Esophagus muscularis mucosa (tissue), 4 donors: ENCODE results near the gene C1orf159. TPM values are rescaled to one million over a fixed set of nuclear protein-coding genes. Genes with fewer than 3 reads are reported as not detected.

Experiments
- DNase-seq: peaks from one replicate; pipeline ENCODE4 v3.0.0-alpha.2; 2017; ENCODE audit errors: extremely low spot score
- H3K27ac ChIP-seq, 4 donors: fragments of 200-600 bp; sonication (generic); replicated peaks in 1 of 4; 1 replicate in 3 of 4; 2 replicates in 1 of 4; pipeline ENCODE4 v1.5.1; 2016 to 2019; ENCODE audit warnings: mild to moderate bottlenecking in 1 of 4
- H3K27me3 ChIP-seq, 4 donors: fragments of 200-600 bp; sonication (generic); one replicate each; pipeline versions ENCODE4 v1.5.1 to v1.6.0; 2016 to 2019
- H3K36me3 ChIP-seq, 4 donors: fragments of 200-600 bp; sonication (generic); one replicate each; pipeline ENCODE4 v1.5.1; 2016 to 2019
- H3K4me1 ChIP-seq, 4 donors: fragments of 200-600 bp; sonication (generic); one replicate each; pipeline ENCODE4 v1.5.1; 2016 to 2019
- H3K4me3 ChIP-seq, 4 donors: fragments of 200-600 bp; sonication (generic); 1 replicate in 2 of 4; 2 replicates in 2 of 4; pipeline ENCODE4 v1.5.1; 2016 to 2019; ENCODE audit warnings: mild to moderate bottlenecking in 4 of 4, moderate library complexity in 1 of 4
- H3K9me3 ChIP-seq, 4 donors: fragments of 200-600 bp; sonication (generic); 1 replicate in 3 of 4; 2 replicates in 1 of 4; pipeline ENCODE4 v1.5.1; 2016 to 2019
- EP300 ChIP-seq: sonication (generic); formaldehyde crosslinking; IDR thresholded peaks from one replicate; pipeline ENCODE4 v1.6.1; 2017; ENCODE audit warnings: antibody characterized with exemption
- POLR2A ChIP-seq: fragments of 450-650 bp; IDR thresholded peaks from one replicate; pipeline ENCODE4 v1.6.1; 2017; ENCODE audit warnings: antibody characterized with exemption, moderate library complexity, mild to moderate bottlenecking, low read depth
- POLR2AphosphoS5 ChIP-seq, 2 donors: sonication (generic); formaldehyde crosslinking; IDR thresholded peaks; one replicate each; pipeline ENCODE4 v1.6.1; 2017; ENCODE audit warnings: antibody characterized with exemption in 2 of 2
- WGBS: methylation state at CpG from one replicate; pipeline ENCODE4 v1.1.5; 2018; 5-methylcytosine and 5-hydroxymethylcytosine counted together
- intact Hi-C: fragments of 100-400 bp; cut with DNase I; formaldehyde crosslinking; loops from one replicate; pipeline ENCODE4 v1.15.1; 2023
- total RNA-seq, 4 donors: library from RNA; depleted of rRNA; stranded (reverse); fragments of >200 nt; gene quantifications; one replicate each; pipeline versions ENCODE4 v1.1.0 to v1.2.1, GENCODE V29; 2016
- TF ChIP-seq, protein P1 (sequence below), 3 experiments: fragments of 200-600 bp in 2 of 3; fragments of 450-650 bp in 1 of 3; sonication (generic) in 2 of 3; IDR thresholded peaks; one replicate each; pipeline ENCODE4 v1.5.1; 2017 to 2019; ENCODE audit warnings: antibody characterized with exemption in 3 of 3, mild to moderate bottlenecking in 2 of 3, moderate library complexity in 1 of 3

C1orf159 gene
- total RNA-seq, 4 donors from 2014 or later = 4.2 to 11.9 (median 8.5) TPM

DNA sequence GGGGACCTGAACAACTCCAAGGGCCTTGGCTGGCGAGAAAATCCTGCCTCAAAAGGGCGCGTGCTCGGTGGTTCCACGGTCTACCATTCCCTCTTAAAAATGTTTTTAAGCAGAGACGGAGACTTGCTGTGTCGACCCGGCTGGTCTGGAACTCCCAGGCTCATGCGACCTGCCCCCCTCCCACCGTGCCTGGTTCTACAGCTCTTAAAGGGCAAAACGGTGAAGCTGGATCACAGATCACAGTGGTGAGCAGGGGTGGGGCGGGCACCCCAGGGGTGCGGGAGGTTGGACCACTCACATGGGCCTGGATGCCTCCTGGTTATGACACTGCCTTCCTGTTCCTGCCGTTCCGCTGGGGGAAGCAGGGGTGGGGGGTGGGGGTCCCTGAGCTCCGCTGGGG, 4.2 kb upstream of the C1orf159 start:
- Histone ChIP-seq H3K36me3 (no peaks in the 10 kb centered on the region), H3K9me3 (no peaks in the 10 kb centered on the region), H3K27me3 (peaks cover 0 to 59% (median 3%) of the 10 kb centered on the region in 4 donors), H3K4me1 (peaks cover 14 to 30% (median 24%) of the 10 kb centered on the region in 4 donors), H3K27ac (no peak overlapping the region), H3K4me3 (no peak overlapping the region)
- TF ChIP-seq, protein P1, sequence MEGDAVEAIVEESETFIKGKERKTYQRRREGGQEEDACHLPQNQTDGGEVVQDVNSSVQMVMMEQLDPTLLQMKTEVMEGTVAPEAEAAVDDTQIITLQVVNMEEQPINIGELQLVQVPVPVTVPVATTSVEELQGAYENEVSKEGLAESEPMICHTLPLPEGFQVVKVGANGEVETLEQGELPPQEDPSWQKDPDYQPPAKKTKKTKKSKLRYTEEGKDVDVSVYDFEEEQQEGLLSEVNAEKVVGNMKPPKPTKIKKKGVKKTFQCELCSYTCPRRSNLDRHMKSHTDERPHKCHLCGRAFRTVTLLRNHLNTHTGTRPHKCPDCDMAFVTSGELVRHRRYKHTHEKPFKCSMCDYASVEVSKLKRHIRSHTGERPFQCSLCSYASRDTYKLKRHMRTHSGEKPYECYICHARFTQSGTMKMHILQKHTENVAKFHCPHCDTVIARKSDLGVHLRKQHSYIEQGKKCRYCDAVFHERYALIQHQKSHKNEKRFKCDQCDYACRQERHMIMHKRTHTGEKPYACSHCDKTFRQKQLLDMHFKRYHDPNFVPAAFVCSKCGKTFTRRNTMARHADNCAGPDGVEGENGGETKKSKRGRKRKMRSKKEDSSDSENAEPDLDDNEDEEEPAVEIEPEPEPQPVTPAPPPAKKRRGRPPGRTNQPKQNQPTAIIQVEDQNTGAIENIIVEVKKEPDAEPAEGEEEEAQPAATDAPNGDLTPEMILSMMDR (IDR thresholded peaks at IDR 0.05) = no peak
- no peak for TF ChIP-seq EP300
- no peak for TF ChIP-seq POLR2AphosphoS5 (IDR thresholded peaks at IDR 0.05)
- TF ChIP-seq POLR2A = no peak
- no peak for DNase-seq
- intact Hi-C loops = loop anchor here (5.0 kb wide), 1 partner anchor 112 kb away; the partner anchor contains the start of genes B3GALT6 and SDF4
- WGBS = 77% methylated on average over 13 of the region's 16 CpGs

DNA sequence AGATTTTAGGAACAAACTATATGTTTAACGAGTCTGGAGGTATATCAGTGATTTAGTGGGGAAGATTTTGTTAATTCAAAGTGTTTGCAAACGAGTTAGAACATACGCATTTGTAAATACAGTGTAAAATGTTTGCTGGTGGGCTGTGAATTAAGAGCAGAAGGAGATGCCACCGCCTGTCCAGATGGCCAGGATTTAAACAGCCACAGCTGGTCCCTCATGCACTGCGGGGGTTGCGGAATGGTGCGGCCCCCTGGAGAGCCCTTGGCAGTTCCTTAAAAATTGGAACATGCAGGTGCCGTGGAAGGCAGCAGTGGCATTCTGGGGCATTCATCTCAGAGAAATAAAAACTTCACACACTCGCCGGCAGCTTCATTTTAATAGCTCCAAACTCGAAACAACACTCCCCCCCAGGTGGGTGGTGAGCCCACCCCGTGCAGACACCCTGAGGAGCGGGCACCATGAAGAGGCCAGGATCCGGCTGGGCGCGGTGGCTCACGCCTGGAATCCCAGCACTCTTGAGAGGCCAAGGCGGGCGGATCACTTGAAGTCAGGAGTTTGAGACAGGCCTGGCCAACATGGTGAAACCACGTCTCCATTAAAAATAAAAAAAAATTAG, 3.5 kb upstream of the C1orf159 start:
- Histone ChIP-seq H3K27ac (no peak overlapping the region), H3K4me3 (no peak overlapping the region), H3K36me3 (no peaks in the 10 kb centered on the region), H3K9me3 (no peaks in the 10 kb centered on the region), H3K27me3 (peaks cover 0 to 59% (median 3%) of the 10 kb centered on the region in 4 donors), H3K4me1 (peaks cover 18 to 37% (median 32%) of the 10 kb centered on the region in 4 donors)
- TF ChIP-seq EP300 (no peak), POLR2A (no peak), POLR2AphosphoS5 (IDR thresholded peaks at IDR 0.05) (no peak)
- TF ChIP-seq, protein P1 (IDR thresholded peaks at IDR 0.05) = no peak
- no peak for DNase-seq
- WGBS = 75% methylated on average over 20 of the region's 20 CpGs
- intact Hi-C loops = loop anchor here (10.0 kb wide), 1 partner anchor 255 kb away; the partner anchor contains the start of gene AURKAIP1

DNA sequence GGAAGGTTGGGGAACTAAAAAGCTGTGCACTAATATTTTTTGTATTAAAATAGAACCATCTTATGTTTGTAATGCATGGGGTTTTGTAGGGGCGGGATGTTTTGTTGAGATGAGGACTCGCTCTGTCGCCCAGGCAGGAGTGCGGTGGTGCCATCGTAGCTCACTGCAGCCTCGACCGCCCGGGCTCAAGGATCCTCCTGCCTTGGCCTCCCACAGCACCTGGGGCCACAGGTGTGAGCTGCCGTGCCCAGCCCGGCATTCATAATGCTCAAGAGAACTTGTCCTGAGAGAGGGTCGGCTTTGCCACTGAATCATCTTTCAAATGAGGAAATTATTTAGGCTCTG, 3.0 kb upstream of the C1orf159 start:
- Histone ChIP-seq H3K27ac (no peak overlapping the region), H3K9me3 (no peaks in the 10 kb centered on the region), H3K4me3 (no peak overlapping the region), H3K4me1 (peaks cover 18 to 39% (median 33%) of the 10 kb centered on the region in 4 donors), H3K36me3 (no peaks in the 10 kb centered on the region), H3K27me3 (peaks cover 0 to 59% (median 3%) of the 10 kb centered on the region in 4 donors)
- WGBS = 87% methylated on average over 11 of the region's 11 CpGs
- TF ChIP-seq EP300 (no peak), POLR2AphosphoS5 (IDR thresholded peaks at IDR 0.05) (no peak), POLR2A (no peak)
- TF ChIP-seq, protein P1 (IDR thresholded peaks at IDR 0.05) = no peak
- no peak for DNase-seq
- intact Hi-C loops = loop anchor here (10.0 kb wide), 1 partner anchor 256 kb away; the partner anchor contains the start of gene AURKAIP1

DNA sequence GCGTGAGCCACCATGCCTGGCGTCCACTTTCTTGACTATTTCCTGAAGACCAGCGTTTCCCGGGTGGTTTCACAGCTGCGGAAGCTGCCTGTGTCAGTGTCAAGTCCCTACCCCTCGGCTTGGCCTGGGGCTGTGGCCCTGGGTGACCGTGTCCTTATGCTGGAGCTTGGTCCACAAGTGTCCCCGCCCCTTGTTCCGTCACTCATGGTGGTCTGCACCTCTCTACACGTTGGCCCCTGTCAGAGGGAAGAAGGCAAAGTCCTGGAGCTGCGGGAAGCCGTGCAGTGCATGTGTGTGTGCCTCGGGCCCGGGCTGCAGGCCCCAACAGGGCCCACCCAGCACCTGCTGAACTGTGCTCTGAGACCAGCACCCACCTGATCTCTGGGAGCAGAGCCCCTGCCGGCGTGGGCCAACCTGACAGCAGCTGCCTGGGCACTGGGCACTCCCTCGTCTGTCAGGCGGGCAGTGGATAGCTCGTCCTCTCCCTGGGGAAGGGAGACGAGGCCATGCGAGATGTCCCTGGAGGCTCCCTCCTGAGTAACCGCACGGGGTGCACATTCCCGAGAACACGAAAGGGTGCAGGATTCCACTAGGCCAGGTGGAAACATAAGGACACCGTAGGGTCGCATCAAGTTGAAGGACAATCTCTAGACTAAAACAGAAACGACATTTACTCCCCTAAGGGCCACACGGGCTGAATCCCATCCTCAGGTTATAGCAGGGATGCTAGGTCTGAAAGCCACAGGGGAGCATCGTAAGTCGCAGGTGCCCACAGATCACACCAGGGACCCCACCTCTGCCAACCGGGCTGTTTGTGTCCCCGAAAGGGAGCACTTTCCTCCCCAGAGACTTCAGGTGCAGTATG, 2.4 kb upstream of the C1orf159 start:
- TF ChIP-seq, protein P1 (IDR thresholded peaks at IDR 0.05) = no peak
- TF ChIP-seq POLR2A (no peak), EP300 (no peak), POLR2AphosphoS5 (IDR thresholded peaks at IDR 0.05) (no peak)
- H3K36me3 ChIP-seq = peaks cover 0 to 3% (median 1%) of the 10 kb centered on the region in 4 donors
- 85% methylated on average over 24 of the region's 33 CpGs for whole genome bisulfite sequencing
- H3K27me3 ChIP-seq = peaks cover 0 to 57% (median 3%) of the 10 kb centered on the region in 4 donors
- DNase-seq = peak; percentile 89
- H3K4me1 ChIP-seq = peaks cover 18 to 39% (median 33%) of the 10 kb centered on the region in 4 donors
- no peak overlapping the region for H3K4me3 ChIP-seq
- no peak overlapping the region for H3K27ac ChIP-seq
- H3K9me3 ChIP-seq = peaks cover 0 to 4% (median 0%) of the 10 kb centered on the region in 4 donors
- intact Hi-C loops = loop anchor here (10.0 kb wide), 1 partner anchor 257 kb away; the partner anchor contains the start of gene AURKAIP1
